Measurements from ENCODE around the gene AIFM3.

GRCh38 chr22:21001601-21002325, 34.7 kb downstream of the AIFM3 start, which contains the start of gene THAP7:
- peak in 1 of 3 donors; percentile 18 for TF ChIP-seq CTCF (IDR thresholded peaks at IDR 0.05)
- peak; percentile 80 to 94 (median 89) for TF ChIP-seq POLR2AphosphoS5 (IDR thresholded peaks at IDR 0.05)
- peak; percentile 89 for TF ChIP-seq POLR2A (IDR thresholded peaks at IDR 0.05)
